ENCODE data around the gene SRA1.

The SRA1 gene

GRCh38 chr5:140564196-140565023, 7.1 kb upstream of the SRA1 start, which contains the start of the genes APBB3 and SLC35A4 (continued):
- TF ChIP-seq PRDM2 (tag by site-specific recombination; IDR thresholded peaks at IDR 0.05; ENCODE audit: borderline replicate concordance) (no peak), SP3 (tag by site-specific recombination; IDR thresholded peaks at IDR 0.05) (peak; percentile 98), ZNF837 (tag by site-specific recombination; IDR thresholded peaks at IDR 0.05) (no peak), ZNF830 (tag by site-specific recombination; IDR thresholded peaks at IDR 0.05; ENCODE audit: low read depth) (no peak), KLF16 (tag by site-specific recombination; IDR thresholded peaks at IDR 0.05) (peak; percentile 96), ZFP37 (tag by site-specific recombination; IDR thresholded peaks at IDR 0.05) (peak; percentile 83), ZNF132 (tag by site-specific recombination; IDR thresholded peaks at IDR 0.05; ENCODE audit: borderline replicate concordance) (no peak), GLIS2 (tag by site-specific recombination; IDR thresholded peaks at IDR 0.05) (peak; percentile 97), ZNF626 (tag by site-specific recombination; IDR thresholded peaks at IDR 0.05) (no peak), ZNF202 (tag by site-specific recombination; IDR thresholded peaks at IDR 0.05; ENCODE audit: borderline replicate concordance) (no peak), SCRT2 (tag by site-specific recombination; IDR thresholded peaks at IDR 0.05) (peak; percentile 100), ZNF404 (tag by site-specific recombination; IDR thresholded peaks at IDR 0.05) (no peak), ZNF157 (tag by site-specific recombination; IDR thresholded peaks at IDR 0.05) (no peak), ZNF174 (tag by site-specific recombination; IDR thresholded peaks at IDR 0.05) (no peak), ZNF114 (tag by site-specific recombination; IDR thresholded peaks at IDR 0.05) (no peak), ZBTB11 (tag by site-specific recombination; conservative IDR thresholded peaks at IDR 0.05; ENCODE audit: low read depth) (peak; percentile 49), ZNF677 (tag by site-specific recombination; IDR thresholded peaks at IDR 0.05) (no peak), MYNN (tag by site-specific recombination; IDR thresholded peaks at IDR 0.05; ENCODE audit: borderline replicate concordance) (no peak), ZNF549 (tag by site-specific recombination; IDR thresholded peaks at IDR 0.05) (no peak), ZNF302 (tag by site-specific recombination; IDR thresholded peaks at IDR 0.05; ENCODE audit: low read depth) (no peak), ZNF580 (tag by site-specific recombination; IDR thresholded peaks at IDR 0.05) (no peak), ZNF140 (tag by site-specific recombination; IDR thresholded peaks at IDR 0.05) (no peak), ZNF23 (tag by site-specific recombination; IDR thresholded peaks at IDR 0.05; ENCODE audit: borderline replicate concordance) (no peak), ZFP41 (tag by site-specific recombination; IDR thresholded peaks at IDR 0.05; ENCODE audit: borderline replicate concordance) (no peak), SP2 (tag by site-specific recombination; IDR thresholded peaks at IDR 0.05) (peak; percentile 94), ZNF561 (tag by site-specific recombination; IDR thresholded peaks at IDR 0.05; ENCODE audit: borderline replicate concordance) (no peak), OVOL3 (tag by site-specific recombination; IDR thresholded peaks at IDR 0.05) (peak; percentile 34; the same call in 1 of the 2 replicates), SALL2 (tag by site-specific recombination; IDR thresholded peaks at IDR 0.05; ENCODE audit: borderline replicate concordance) (no peak), BCL11A (tag by site-specific recombination; IDR thresholded peaks at IDR 0.05; ENCODE audit: low read depth) (no peak; the same call in 1 of the 2 replicates), ZNF701 (tag by site-specific recombination; IDR thresholded peaks at IDR 0.05) (no peak), HOXC10 (CRISPR knock-in tag; IDR thresholded peaks at IDR 0.05) (no peak), ZNF621 (tag by site-specific recombination; IDR thresholded peaks at IDR 0.05) (no peak)
